Medulla oblongata (tissue), 1 donor: ENCODE data around the gene PARD3.
A peak's percentile ranks its signal among the peaks of the same experiment; 100 is the strongest.

ENCODE experiments used
- DNase-seq: peaks from one replicate; pipeline ENCODE4 v3.0.0-alpha.2; 2015; ENCODE audit errors: extremely low spot score

The PARD3 gene

GRCh38 chr10:34540492-34540891 is 274.6 kb downstream of the PARD3 start:
- no peak for DNase-seq

GRCh38 chr10:34539533-34540315 is 275.4 kb downstream of the PARD3 start:
- no peak for DNase-seq

GRCh38 chr10:34538281-34538829 is 276.7 kb downstream of the PARD3 start:
- no peak for DNase-seq

- no peak for DNase-seq
Observed at GRCh38 chr10:34537629-34538231, 277.4 kb downstream of the PARD3 start.

GRCh38 chr10:34535872-34536271 is 279.2 kb downstream of the PARD3 start:
- DNase-seq: no peak

- DNase-seq: no peak
Observed at GRCh38 chr10:34530778-34531177, 284.3 kb downstream of the PARD3 start.

GRCh38 chr10:34528320-34528719 is 286.8 kb downstream of the PARD3 start:
- DNase-seq: no peak

- no peak for DNase-seq
Observed at GRCh38 chr10:34526758-34527730, 288.1 kb downstream of the PARD3 start.

GRCh38 chr10:34526186-34526585 is 288.9 kb downstream of the PARD3 start:
- DNase-seq: no peak

- DNase-seq: no peak
Observed at GRCh38 chr10:34524369-34525091, 290.6 kb downstream of the PARD3 start.

GRCh38 chr10:34523017-34523767 is 291.9 kb downstream of the PARD3 start:
- DNase-seq: no peak

- peak; percentile 51 for DNase-seq
Observed at GRCh38 chr10:34522546-34522945, 292.6 kb downstream of the PARD3 start.

GRCh38 chr10:34520510-34520909 is 294.6 kb downstream of the PARD3 start:
- DNase-seq: no peak

- no peak for DNase-seq
Observed at GRCh38 chr10:34520084-34520483, 295.0 kb downstream of the PARD3 start.

GRCh38 chr10:34514290-34514689 is 300.8 kb downstream of the PARD3 start:
- no peak for DNase-seq

- no peak for DNase-seq
Observed at GRCh38 chr10:34513636-34514035, 301.5 kb downstream of the PARD3 start.

GRCh38 chr10:34507217-34507616 is 307.9 kb downstream of the PARD3 start:
- DNase-seq: no peak

- no peak for DNase-seq
Observed at GRCh38 chr10:34506786-34507185, 308.3 kb downstream of the PARD3 start.

GRCh38 chr10:34505338-34505737 is 309.8 kb downstream of the PARD3 start:
- no peak for DNase-seq

GRCh38 chr10:34504534-34504933 is 310.6 kb downstream of the PARD3 start:
- no peak for DNase-seq

- no peak for DNase-seq
Observed at GRCh38 chr10:34503704-34504103, 311.4 kb downstream of the PARD3 start.
